WTC11 (cell line): ENCODE measurements around the gene ASPHD2. TPM values are rescaled to one million over a fixed set of nuclear protein-coding genes. Genes with fewer than 3 reads are reported as not detected.

ENCODE experiments used
- ATAC-seq: fragments of 200-7000 bp; cut with Tn5 transposase; 2 replicates; pipeline ENCODE4 v1.10.0; 2021; ENCODE audit warnings: mild to moderate bottlenecking, moderate library complexity
- CTCF ChIA-PET: fragments of 300-600 bp; sonication (Branson Sonifier 250); formaldehyde crosslinking; loops from one replicate; lab custom pipeline; 2021; ENCODE audit warnings: antibody characterized with exemption; lab: Charles Lee
- POLR2A ChIA-PET: fragments of 350-600 bp; sonication (Branson Sonifier 250); formaldehyde crosslinking; loops from one replicate; lab custom pipeline; 2021; ENCODE audit warnings: antibody characterized with exemption; lab: Charles Lee
- DNase-seq: peaks from one replicate; pipeline ENCODE4 v3.0.0; 2021; ENCODE audit warnings: low spot score
- H3K27ac Mint-ChIP-seq: 2 replicates; pipeline ENCODE4 v1.8.0; 2021; ENCODE audit warnings: mixed read lengths
- H3K27me3 Mint-ChIP-seq: 2 replicates; pipeline ENCODE4 v1.8.0; 2021; ENCODE audit warnings: low read depth, mild to moderate bottlenecking, moderate library complexity, mixed read lengths
- H3K36me3 Mint-ChIP-seq: 2 replicates; pipeline ENCODE4 v1.8.0; 2021; ENCODE audit warnings: mixed read lengths
- H3K4me1 Mint-ChIP-seq: 2 replicates; pipeline ENCODE4 v1.8.0; 2022; ENCODE audit warnings: mixed read lengths
- H3K4me3 Mint-ChIP-seq: 2 replicates; pipeline ENCODE4 v1.8.0; 2021; ENCODE audit warnings: mild to moderate bottlenecking, moderate library complexity, mixed read lengths
- H3K9me3 Mint-ChIP-seq: 2 replicates; pipeline ENCODE4 v1.8.0; 2021; ENCODE audit warnings: mixed read lengths
- CREB1 ChIP-seq: sonication (generic); formaldehyde crosslinking; IDR thresholded peaks from 2 replicates; pipeline ENCODE4 v1.8.0; 2023; ENCODE audit warnings: mild to moderate bottlenecking, missing genetic modification reagents
- FOXK1 ChIP-seq: sonication (generic); formaldehyde crosslinking; IDR thresholded peaks from 2 replicates; pipeline ENCODE4 v1.8.0; 2022; ENCODE audit warnings: mild to moderate bottlenecking, moderate library complexity, missing genetic modification reagents
- HMGA2 ChIP-seq: fragments of 250-450 bp; sonication (Bioruptor Pico); IDR thresholded peaks from 2 replicates; pipeline ENCODE4 v1.4.0; 2021; ENCODE audit warnings: mild to moderate bottlenecking, moderate library complexity
- IRF2 ChIP-seq: sonication (generic); formaldehyde crosslinking; IDR thresholded peaks from 2 replicates; pipeline ENCODE4 v1.8.0; 2022; ENCODE audit warnings: low read depth, missing genetic modification reagents, borderline replicate concordance
- NFATC4 ChIP-seq: fragments of 250-450 bp; sonication (Bioruptor Pico); IDR thresholded peaks from 2 replicates; pipeline ENCODE4 v1.9.0; 2021; ENCODE audit warnings: mild to moderate bottlenecking
- NFYB ChIP-seq: sonication (generic); formaldehyde crosslinking; conservative IDR thresholded peaks from 2 replicates; pipeline ENCODE4 v1.8.0; 2022; ENCODE audit warnings: low read depth, missing genetic modification reagents
- OVOL2 ChIP-seq: fragments of 250-450 bp; sonication (Bioruptor Pico); IDR thresholded peaks from 2 replicates; pipeline ENCODE4 v1.9.0; 2021; ENCODE audit warnings: mild to moderate bottlenecking, borderline replicate concordance
- TEAD4 ChIP-seq: sonication (generic); formaldehyde crosslinking; IDR thresholded peaks from 2 replicates; pipeline ENCODE4 v1.8.0; 2022; ENCODE audit warnings: mild to moderate bottlenecking, missing genetic modification reagents
- ZBTB21 ChIP-seq: sonication (generic); formaldehyde crosslinking; IDR thresholded peaks from 2 replicates; pipeline ENCODE4 v1.8.1; 2023; ENCODE audit warnings: mild to moderate bottlenecking, missing genetic modification reagents, borderline replicate concordance
- ZNF263 ChIP-seq: sonication (generic); formaldehyde crosslinking; IDR thresholded peaks from 2 replicates; pipeline ENCODE4 v1.8.1; 2022; ENCODE audit warnings: low read depth, mild to moderate bottlenecking, moderate library complexity, missing genetic modification reagents
- total RNA-seq: library from RNA; stranded (reverse); gene quantifications from 3 replicates; pipeline ENCODE4 v1.2.3, GENCODE V29; 2021
- TF ChIP-seq, protein P1 (sequence below): sonication (generic); formaldehyde crosslinking; IDR thresholded peaks from 2 replicates; pipeline ENCODE4 v1.8.0; 2022; ENCODE audit warnings: mild to moderate bottlenecking, missing genetic modification reagents
- TF ChIP-seq, protein P2 (sequence below): fragments of 250-450 bp; sonication (Bioruptor Pico); IDR thresholded peaks from 2 replicates; pipeline ENCODE4 v1.9.0; 2021; ENCODE audit warnings: mild to moderate bottlenecking
- TF ChIP-seq, protein P3 (sequence below): fragments of 250-450 bp; sonication (Bioruptor Pico); conservative IDR thresholded peaks from 2 replicates; pipeline ENCODE4 v1.9.0; 2021; ENCODE audit warnings: mild to moderate bottlenecking
- TF ChIP-seq, protein P4 (sequence below): fragments of 250-450 bp; sonication (Bioruptor Pico); IDR thresholded peaks from 2 replicates; pipeline ENCODE4 v1.9.0; 2021; ENCODE audit warnings: mild to moderate bottlenecking
- TF ChIP-seq, protein P5 (sequence below): sonication (generic); formaldehyde crosslinking; IDR thresholded peaks from 2 replicates; pipeline ENCODE4 v1.8.0; 2022; ENCODE audit warnings: missing genetic modification reagents
- TF ChIP-seq, protein P6 (sequence below): sonication (generic); formaldehyde crosslinking; IDR thresholded peaks from 2 replicates; pipeline ENCODE4 v1.8.0; 2023; ENCODE audit warnings: missing genetic modification reagents
- TF ChIP-seq, protein P7 (sequence below): sonication (generic); formaldehyde crosslinking; IDR thresholded peaks from 2 replicates; pipeline ENCODE4 v1.8.1; 2022; ENCODE audit warnings: missing genetic modification reagents, borderline replicate concordance

ASPHD2 gene
- total RNA-seq, 1 experiment from 2014 or later = 7.1 TPM

DNA sequence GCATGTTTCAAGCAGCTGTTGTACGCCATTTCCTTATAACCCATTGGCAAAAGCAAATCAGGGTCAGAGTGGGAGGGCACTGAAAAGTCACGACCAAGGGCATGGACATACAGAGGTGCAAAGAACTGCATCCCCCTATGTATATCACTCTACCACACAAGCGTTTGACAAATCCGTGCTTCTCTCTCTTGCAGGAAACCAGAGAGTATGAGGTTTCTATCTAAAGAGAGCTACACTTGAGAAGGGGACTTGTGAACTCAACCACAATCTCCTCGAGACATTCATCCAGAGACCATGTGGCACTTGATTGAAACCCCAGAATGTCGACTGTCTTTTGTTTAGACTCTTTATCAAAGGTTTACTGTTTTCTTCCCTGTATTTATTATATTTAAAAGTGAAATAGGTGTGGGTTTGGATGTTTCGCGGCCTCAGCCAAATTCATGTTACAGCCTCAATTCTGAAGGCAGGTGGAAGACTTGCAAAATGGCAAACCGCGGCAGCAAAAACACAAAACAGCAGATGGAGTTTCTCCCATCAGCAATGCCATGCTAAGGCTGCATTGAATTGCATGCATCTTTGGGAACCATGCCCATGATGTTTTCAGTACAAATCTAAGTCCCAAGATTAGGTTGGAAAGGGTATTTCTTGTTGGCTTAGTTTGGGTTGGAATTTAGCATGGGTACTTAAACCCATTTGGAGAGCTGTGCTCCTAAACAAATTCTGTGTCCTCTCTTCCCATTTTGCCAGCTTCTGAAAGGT lies 48.8 kb upstream of the ASPHD2 start (continued):
- TF ChIP-seq, protein P1, sequence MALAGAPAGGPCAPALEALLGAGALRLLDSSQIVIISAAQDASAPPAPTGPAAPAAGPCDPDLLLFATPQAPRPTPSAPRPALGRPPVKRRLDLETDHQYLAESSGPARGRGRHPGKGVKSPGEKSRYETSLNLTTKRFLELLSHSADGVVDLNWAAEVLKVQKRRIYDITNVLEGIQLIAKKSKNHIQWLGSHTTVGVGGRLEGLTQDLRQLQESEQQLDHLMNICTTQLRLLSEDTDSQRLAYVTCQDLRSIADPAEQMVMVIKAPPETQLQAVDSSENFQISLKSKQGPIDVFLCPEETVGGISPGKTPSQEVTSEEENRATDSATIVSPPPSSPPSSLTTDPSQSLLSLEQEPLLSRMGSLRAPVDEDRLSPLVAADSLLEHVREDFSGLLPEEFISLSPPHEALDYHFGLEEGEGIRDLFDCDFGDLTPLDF = no peak
- TF ChIP-seq, protein P2, sequence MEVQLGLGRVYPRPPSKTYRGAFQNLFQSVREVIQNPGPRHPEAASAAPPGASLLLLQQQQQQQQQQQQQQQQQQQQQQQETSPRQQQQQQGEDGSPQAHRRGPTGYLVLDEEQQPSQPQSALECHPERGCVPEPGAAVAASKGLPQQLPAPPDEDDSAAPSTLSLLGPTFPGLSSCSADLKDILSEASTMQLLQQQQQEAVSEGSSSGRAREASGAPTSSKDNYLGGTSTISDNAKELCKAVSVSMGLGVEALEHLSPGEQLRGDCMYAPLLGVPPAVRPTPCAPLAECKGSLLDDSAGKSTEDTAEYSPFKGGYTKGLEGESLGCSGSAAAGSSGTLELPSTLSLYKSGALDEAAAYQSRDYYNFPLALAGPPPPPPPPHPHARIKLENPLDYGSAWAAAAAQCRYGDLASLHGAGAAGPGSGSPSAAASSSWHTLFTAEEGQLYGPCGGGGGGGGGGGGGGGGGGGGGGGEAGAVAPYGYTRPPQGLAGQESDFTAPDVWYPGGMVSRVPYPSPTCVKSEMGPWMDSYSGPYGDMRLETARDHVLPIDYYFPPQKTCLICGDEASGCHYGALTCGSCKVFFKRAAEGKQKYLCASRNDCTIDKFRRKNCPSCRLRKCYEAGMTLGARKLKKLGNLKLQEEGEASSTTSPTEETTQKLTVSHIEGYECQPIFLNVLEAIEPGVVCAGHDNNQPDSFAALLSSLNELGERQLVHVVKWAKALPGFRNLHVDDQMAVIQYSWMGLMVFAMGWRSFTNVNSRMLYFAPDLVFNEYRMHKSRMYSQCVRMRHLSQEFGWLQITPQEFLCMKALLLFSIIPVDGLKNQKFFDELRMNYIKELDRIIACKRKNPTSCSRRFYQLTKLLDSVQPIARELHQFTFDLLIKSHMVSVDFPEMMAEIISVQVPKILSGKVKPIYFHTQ (CRISPR knock-in tag) = no peak
- TF ChIP-seq, protein P3, sequence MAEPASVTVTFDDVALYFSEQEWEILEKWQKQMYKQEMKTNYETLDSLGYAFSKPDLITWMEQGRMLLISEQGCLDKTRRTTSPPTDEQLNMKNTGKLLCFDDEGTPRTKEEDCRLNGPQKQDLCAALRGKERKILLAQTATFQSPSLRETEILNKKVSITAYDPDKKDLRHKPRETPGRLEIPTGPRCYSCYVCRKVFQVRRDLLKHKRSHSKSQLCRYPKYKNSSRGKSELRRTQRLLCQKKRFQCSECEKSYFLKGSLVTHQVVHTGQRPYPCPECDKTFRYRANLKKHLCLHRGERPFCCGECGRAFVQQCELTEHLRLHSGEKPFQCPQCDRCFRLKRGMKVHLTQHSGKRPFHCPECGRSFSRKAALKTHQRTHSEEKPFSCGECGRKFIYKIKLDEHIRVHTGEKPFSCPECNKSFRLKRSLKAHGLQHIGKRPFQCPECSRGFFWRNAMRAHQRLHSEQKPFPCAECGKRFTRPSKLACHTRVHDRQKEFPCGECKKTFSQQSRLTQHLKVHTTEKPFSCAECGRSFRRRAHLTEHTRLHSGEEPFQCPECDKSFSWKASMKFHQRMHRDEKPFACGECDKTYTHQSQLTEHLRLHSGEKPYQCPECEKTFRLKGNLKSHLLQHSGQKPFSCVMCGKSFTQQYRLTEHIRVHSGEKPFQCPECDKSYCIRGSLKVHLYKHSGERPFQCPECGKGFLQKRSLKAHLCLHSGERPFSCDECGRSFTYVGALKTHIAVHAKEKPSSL (CRISPR knock-in tag) = no peak

DNA sequence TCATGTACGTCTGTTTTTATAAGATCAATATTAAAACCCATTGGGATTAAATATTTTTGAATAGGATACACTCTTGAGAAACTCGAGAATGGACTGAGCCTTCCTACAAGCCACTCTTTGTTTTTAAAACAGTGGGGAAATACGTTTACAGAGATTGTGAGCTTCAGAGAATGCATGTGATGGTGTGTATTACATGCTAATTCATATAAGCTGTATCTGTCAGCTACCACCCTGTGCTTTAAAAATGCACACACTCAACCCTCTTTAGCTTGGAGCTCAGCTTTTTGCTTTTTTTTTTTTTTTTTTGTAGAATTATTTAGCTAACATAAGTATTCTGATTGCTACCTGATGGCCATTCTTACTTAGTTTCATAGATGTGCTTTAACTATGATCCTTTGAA lies 46.3 kb upstream of the ASPHD2 start:
- CTCF ChIA-PET = interaction anchor here (0.6 to 4.2 kb wide), 5 partner anchors 16 to 609 kb away, joined by 3 to 19 read pairs (median 4); no protein-coding TSS in a partner anchor
- DNase-seq (no peak), ATAC-seq (no peak)
- Mint-ChIP-seq H3K36me3 (no peaks in the 10 kb centered on the region), H3K27ac (no peak overlapping the region), H3K27me3 (peaks cover 29% of the 10 kb centered on the region), H3K9me3 (peaks cover 15% of the 10 kb centered on the region), H3K4me1 (peaks cover 5% of the 10 kb centered on the region), H3K4me3 (no peak overlapping the region)
- no peak for TF ChIP-seq NFATC4 (CRISPR knock-in tag)
- TF ChIP-seq IRF2 = no peak
- no peak for TF ChIP-seq HMGA2
- no peak for TF ChIP-seq ZNF263 (CRISPR knock-in tag)
- TF ChIP-seq TEAD4 = no peak
- no peak for TF ChIP-seq OVOL2 (CRISPR knock-in tag)
- no peak for TF ChIP-seq FOXK1 (CRISPR knock-in tag)
- TF ChIP-seq CREB1 = no peak
- TF ChIP-seq, protein P4, sequence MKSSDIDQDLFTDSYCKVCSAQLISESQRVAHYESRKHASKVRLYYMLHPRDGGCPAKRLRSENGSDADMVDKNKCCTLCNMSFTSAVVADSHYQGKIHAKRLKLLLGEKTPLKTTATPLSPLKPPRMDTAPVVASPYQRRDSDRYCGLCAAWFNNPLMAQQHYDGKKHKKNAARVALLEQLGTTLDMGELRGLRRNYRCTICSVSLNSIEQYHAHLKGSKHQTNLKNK = no peak
- TF ChIP-seq, protein P5, sequence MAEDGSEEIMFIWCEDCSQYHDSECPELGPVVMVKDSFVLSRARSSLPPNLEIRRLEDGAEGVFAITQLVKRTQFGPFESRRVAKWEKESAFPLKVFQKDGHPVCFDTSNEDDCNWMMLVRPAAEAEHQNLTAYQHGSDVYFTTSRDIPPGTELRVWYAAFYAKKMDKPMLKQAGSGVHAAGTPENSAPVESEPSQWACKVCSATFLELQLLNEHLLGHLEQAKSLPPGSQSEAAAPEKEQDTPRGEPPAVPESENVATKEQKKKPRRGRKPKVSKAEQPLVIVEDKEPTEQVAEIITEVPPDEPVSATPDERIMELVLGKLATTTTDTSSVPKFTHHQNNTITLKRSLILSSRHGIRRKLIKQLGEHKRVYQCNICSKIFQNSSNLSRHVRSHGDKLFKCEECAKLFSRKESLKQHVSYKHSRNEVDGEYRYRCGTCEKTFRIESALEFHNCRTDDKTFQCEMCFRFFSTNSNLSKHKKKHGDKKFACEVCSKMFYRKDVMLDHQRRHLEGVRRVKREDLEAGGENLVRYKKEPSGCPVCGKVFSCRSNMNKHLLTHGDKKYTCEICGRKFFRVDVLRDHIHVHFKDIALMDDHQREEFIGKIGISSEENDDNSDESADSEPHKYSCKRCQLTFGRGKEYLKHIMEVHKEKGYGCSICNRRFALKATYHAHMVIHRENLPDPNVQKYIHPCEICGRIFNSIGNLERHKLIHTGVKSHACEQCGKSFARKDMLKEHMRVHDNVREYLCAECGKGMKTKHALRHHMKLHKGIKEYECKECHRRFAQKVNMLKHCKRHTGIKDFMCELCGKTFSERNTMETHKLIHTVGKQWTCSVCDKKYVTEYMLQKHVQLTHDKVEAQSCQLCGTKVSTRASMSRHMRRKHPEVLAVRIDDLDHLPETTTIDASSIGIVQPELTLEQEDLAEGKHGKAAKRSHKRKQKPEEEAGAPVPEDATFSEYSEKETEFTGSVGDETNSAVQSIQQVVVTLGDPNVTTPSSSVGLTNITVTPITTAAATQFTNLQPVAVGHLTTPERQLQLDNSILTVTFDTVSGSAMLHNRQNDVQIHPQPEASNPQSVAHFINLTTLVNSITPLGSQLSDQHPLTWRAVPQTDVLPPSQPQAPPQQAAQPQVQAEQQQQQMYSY (CRISPR knock-in tag) = no peak
- TF ChIP-seq, protein P6, sequence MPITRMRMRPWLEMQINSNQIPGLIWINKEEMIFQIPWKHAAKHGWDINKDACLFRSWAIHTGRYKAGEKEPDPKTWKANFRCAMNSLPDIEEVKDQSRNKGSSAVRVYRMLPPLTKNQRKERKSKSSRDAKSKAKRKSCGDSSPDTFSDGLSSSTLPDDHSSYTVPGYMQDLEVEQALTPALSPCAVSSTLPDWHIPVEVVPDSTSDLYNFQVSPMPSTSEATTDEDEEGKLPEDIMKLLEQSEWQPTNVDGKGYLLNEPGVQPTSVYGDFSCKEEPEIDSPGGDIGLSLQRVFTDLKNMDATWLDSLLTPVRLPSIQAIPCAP (CRISPR knock-in tag) = no peak
- TF ChIP-seq, protein P7, sequence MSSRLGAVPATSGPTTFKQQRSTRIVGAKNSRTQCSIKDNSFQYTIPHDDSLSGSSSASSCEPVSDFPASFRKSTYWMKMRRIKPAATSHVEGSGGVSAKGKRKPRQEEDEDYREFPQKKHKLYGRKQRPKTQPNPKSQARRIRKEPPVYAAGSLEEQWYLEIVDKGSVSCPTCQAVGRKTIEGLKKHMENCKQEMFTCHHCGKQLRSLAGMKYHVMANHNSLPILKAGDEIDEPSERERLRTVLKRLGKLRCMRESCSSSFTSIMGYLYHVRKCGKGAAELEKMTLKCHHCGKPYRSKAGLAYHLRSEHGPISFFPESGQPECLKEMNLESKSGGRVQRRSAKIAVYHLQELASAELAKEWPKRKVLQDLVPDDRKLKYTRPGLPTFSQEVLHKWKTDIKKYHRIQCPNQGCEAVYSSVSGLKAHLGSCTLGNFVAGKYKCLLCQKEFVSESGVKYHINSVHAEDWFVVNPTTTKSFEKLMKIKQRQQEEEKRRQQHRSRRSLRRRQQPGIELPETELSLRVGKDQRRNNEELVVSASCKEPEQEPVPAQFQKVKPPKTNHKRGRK = no peak
- TF ChIP-seq NFYB = no peak
- TF ChIP-seq ZBTB21 (CRISPR knock-in tag) = no peak
- POLR2A ChIA-PET = interaction anchor here (0.5 to 0.7 kb wide), 2 partner anchors 27 to 48 kb away, joined by 5 read pairs; no protein-coding TSS in a partner anchor
